Ascending aorta (tissue), 2 donors: ENCODE data around the gene SPOUT1. TPM values are rescaled to one million over a fixed set of nuclear protein-coding genes. Genes with fewer than 3 reads are reported as not detected.
"Not testable (repeated sequence)": the region's sequence is repeated elsewhere in the genome, so short reads cannot be mapped to it uniquely, and the experiment has no call there.

ENCODE experiments used
- DNase-seq, 2 donors: peaks; one replicate each; pipeline ENCODE4 v3.0.0-alpha.2; 2019; ENCODE audit warnings: low spot score in 2 of 2
- H3K27ac ChIP-seq, 2 donors: fragments of 200-600 bp; sonication (generic); one replicate each; pipeline ENCODE4 v1.5.1; 2016 to 2017; ENCODE audit warnings: mild to moderate bottlenecking in 1 of 2
- H3K27me3 ChIP-seq: fragments of 200-600 bp; sonication (generic); one replicate; pipeline ENCODE4 v1.5.1; 2017
- H3K36me3 ChIP-seq, 2 donors: fragments of 200-600 bp; sonication (generic); one replicate each; pipeline ENCODE4 v1.5.1; 2016
- H3K4me1 ChIP-seq, 2 donors: fragments of 200-600 bp; sonication (generic); one replicate each; pipeline ENCODE4 v1.5.1; 2016 to 2017; ENCODE audit warnings: mild to moderate bottlenecking in 1 of 2
- H3K4me3 ChIP-seq, 2 donors: fragments of 200-600 bp; sonication (generic); one replicate each; pipeline ENCODE4 v1.5.1; 2016 to 2017; ENCODE audit warnings: mild to moderate bottlenecking in 1 of 2
- H3K9me3 ChIP-seq, 2 donors: fragments of 200-600 bp; sonication (generic); one replicate each; pipeline ENCODE4 v1.5.1; 2016
- intact Hi-C: fragments of 100-400 bp; cut with DNase I; formaldehyde crosslinking; loops from one replicate; pipeline ENCODE4 v1.15.1; 2023
- total RNA-seq: library from RNA; depleted of rRNA; stranded (reverse); fragments of >200 nt; gene quantifications from one replicate; pipeline ENCODE4 v1.1.0, GENCODE V29; 2016
- TF ChIP-seq, protein P1 (sequence below), 3 experiments: fragments of 200-600 bp in 2 of 3; fragments of 450-650 bp in 1 of 3; sonication (generic) in 2 of 3; IDR thresholded peaks; one replicate each; pipeline ENCODE4 v1.5.1; 2016 to 2019; ENCODE audit warnings: antibody characterized with exemption in 3 of 3, mild to moderate bottlenecking in 1 of 3, moderate library complexity in 1 of 3

Gene SPOUT1
- total RNA-seq, 1 donor from 2014 or later = 26.5 TPM

GRCh38 chr9:128786681-128787601 lies 42.7 kb downstream of the SPOUT1 start, which contains the start of gene TBC1D13:
Gene TBC1D13, plus strand, starts transcription at chr9:128787253. Its CDS starts 101 bp downstream, at chr9:128787354.
- Histone ChIP-seq H3K27me3 (no peaks in the 10 kb centered on the region), H3K27ac (peak within 1 kb of the TSS; percentile 78 to 83), H3K4me1 (peaks cover 4 to 6% of the 10 kb centered on the region in 2 donors), H3K9me3 (no peaks in the 10 kb centered on the region), H3K36me3 (peaks cover 14 to 15% of the 10 kb centered on the region in 2 donors), H3K4me3 (peak within 1 kb of the TSS; percentile 59 to 97)
- TF ChIP-seq, protein P1, sequence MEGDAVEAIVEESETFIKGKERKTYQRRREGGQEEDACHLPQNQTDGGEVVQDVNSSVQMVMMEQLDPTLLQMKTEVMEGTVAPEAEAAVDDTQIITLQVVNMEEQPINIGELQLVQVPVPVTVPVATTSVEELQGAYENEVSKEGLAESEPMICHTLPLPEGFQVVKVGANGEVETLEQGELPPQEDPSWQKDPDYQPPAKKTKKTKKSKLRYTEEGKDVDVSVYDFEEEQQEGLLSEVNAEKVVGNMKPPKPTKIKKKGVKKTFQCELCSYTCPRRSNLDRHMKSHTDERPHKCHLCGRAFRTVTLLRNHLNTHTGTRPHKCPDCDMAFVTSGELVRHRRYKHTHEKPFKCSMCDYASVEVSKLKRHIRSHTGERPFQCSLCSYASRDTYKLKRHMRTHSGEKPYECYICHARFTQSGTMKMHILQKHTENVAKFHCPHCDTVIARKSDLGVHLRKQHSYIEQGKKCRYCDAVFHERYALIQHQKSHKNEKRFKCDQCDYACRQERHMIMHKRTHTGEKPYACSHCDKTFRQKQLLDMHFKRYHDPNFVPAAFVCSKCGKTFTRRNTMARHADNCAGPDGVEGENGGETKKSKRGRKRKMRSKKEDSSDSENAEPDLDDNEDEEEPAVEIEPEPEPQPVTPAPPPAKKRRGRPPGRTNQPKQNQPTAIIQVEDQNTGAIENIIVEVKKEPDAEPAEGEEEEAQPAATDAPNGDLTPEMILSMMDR (IDR thresholded peaks at IDR 0.05) = no peak
- peak; percentile 53 to 93 for DNase-seq
- intact Hi-C loops = loop anchor here (1.0 to 5.0 kb wide), 3 partner anchors 16 to 150 kb away; partner anchors contain the start of genes ENDOG and ZER1

DNA sequence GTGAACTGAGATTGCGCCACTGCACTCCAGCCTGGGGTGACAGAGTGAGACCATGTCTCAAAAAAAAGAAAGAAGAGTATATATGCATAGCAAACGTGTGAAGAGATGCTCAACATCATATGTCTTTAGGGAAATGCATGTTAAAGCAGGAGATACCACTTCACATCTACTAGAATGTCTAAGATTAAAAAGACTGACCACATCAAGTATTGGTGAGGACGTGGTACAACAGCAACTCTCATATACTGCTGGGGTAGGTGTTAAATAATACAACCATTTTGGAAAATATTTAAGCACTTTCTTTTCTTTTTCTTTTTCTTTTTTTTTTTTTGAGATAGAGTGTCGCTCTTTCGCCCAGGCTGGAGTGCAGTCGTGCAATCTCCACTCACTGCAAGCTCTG lies 44.2 kb downstream of the SPOUT1 start:
- TF ChIP-seq, protein P1 (IDR thresholded peaks at IDR 0.05) = no peak
- peaks cover 0 to 1% of the 10 kb centered on the region in 2 donors for H3K36me3 ChIP-seq
- H3K27me3 ChIP-seq = no peaks in the 10 kb centered on the region
- intact Hi-C loops = loop anchor here (5.0 kb wide), 1 partner anchor 148 kb away; no protein-coding TSS in a partner anchor
- peaks cover 4 to 6% of the 10 kb centered on the region in 2 donors for H3K4me1 ChIP-seq
- H3K9me3 ChIP-seq = no peaks in the 10 kb centered on the region
- DNase-seq = no peak
- no peak overlapping the region for H3K27ac ChIP-seq
- H3K4me3 ChIP-seq = no peak overlapping the region

GRCh38 chr9:128782669-128783068 lies 46.9 kb downstream of the SPOUT1 start:
- no peaks in the 10 kb centered on the region for H3K27me3 ChIP-seq
- intact Hi-C loops = no loop called here
- H3K9me3 ChIP-seq = no peaks in the 10 kb centered on the region
- no peak for DNase-seq
- TF ChIP-seq, protein P1 (IDR thresholded peaks at IDR 0.05) = no peak
- no peaks in the 10 kb centered on the region for H3K4me1 ChIP-seq
- H3K4me3 ChIP-seq = no peak overlapping the region
- H3K27ac ChIP-seq = no peak overlapping the region
- H3K36me3 ChIP-seq = no peaks in the 10 kb centered on the region

DNA sequence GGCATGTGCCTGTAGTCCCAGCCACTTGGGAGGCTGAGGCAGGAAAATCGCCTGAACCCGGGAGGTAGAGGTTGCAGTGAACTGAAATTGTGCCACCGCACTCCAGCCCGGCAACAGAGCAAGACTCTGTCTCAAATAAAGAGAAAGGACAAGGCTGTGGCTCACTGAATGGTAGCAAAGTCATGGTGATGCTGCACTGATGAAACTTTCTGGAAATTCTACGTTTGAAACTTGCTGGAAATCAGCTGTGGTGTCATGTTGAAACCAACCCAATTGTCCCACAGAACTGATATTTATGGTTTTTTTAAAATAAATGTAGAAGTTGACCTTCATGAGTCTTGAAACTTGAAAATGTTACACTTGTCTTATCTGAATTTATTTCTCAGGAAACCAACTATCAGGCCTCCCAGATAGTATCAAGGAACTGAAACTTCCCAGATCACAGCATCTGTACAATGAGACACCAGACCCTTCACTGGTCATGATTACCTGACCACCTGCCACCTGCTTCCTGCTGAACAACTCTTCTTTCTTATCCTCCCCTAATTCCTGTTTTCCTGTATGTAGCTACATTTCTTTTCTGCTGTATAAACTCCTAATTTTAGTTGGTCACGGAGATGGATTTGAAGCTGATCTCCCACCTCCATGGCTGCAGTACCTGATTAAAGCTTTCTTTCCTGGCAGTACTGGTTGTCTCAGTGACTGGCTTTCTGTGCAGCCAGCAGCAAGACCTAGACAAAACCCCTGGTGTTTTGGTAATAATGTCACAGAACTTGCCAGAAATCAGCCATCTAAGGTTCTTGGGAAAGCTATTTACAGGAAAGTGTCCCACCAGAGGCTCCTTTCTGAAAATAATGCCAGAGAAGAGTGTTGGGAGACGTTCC lies 48.2 kb downstream of the SPOUT1 start:
- H3K36me3 ChIP-seq = no peaks in the 10 kb centered on the region
- no peaks in the 10 kb centered on the region for H3K9me3 ChIP-seq
- H3K27me3 ChIP-seq = no peaks in the 10 kb centered on the region
- H3K27ac ChIP-seq = no peak overlapping the region
- H3K4me3 ChIP-seq = no peak overlapping the region
- DNase-seq = no peak
- intact Hi-C loops = no loop called here
- no peaks in the 10 kb centered on the region for H3K4me1 ChIP-seq
- TF ChIP-seq, protein P1 (IDR thresholded peaks at IDR 0.05) = no peak

DNA sequence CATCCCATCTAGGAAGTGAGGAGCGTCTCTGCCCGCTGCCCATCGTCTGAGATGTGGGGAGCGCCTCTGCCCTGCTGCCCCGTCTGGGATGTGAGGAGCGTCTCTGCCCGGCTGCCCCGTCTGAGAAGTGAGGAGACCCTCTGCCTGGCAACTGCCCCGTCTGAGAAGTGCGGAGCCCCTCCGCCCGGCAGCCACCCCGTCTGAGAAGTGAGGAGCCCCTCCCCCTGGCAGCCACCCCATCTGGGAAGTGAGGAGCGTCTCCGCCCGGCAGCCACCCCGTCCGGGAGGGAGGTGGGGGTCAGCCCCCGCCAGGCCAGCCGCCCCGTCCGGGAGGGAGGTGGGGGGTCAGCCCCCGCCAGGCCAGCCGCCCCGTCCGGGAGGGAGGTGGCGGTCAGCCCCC lies 49.5 kb downstream of the SPOUT1 start:
- H3K4me1 ChIP-seq, H3K4me3 ChIP-seq, H3K36me3 ChIP-seq, intact Hi-C loops, DNase-seq, H3K27ac ChIP-seq, H3K9me3 ChIP-seq, H3K27me3 ChIP-seq: not testable (repeated sequence)
